T-helper 1 cell treated with Interleukin-12 subunit alpha and Interleukin-12 subunit beta and Interleukin-4 antibody, amounts not matched to agents 30 μg/mL and 1 μg/mL, for 36 hours (primary cell): ENCODE results near the gene CASZ1.

Experiments used
- H3K27ac Mint-ChIP-seq: one replicate; pipeline ENCODE4 v1.8.0; 2021; ENCODE audit warnings: mild to moderate bottlenecking, mixed read lengths
- H3K27me3 Mint-ChIP-seq: one replicate; pipeline ENCODE4 v1.8.0; 2021; ENCODE audit warnings: low read depth, mixed read lengths
- H3K36me3 Mint-ChIP-seq: one replicate; pipeline ENCODE4 v1.8.0; 2021; ENCODE audit warnings: low read depth, mixed read lengths
- H3K4me1 Mint-ChIP-seq: one replicate; pipeline ENCODE4 v1.8.0; 2021; ENCODE audit warnings: low read depth, mixed read lengths
- H3K4me3 Mint-ChIP-seq: one replicate; pipeline ENCODE4 v1.8.0; 2021; ENCODE audit warnings: mild to moderate bottlenecking, moderate library complexity, mixed read lengths
- H3K9me3 Mint-ChIP-seq: one replicate; pipeline ENCODE4 v1.8.0; 2021; ENCODE audit warnings: mixed read lengths

Gene CASZ1

GRCh38 chr1:10814976-10815857 lies 18.8 kb upstream of the CASZ1 start:
- Mint-ChIP-seq H3K27ac (no peak overlapping the region), H3K36me3 (no peaks in the 10 kb centered on the region), H3K4me1 (no peaks in the 10 kb centered on the region), H3K9me3 (no peaks in the 10 kb centered on the region), H3K27me3 (peaks cover 4% of the 10 kb centered on the region), H3K4me3 (no peak overlapping the region)

GRCh38 chr1:10814312-10814711 lies 17.9 kb upstream of the CASZ1 start:
- Mint-ChIP-seq H3K9me3 (no peaks in the 10 kb centered on the region), H3K27me3 (peaks cover 4% of the 10 kb centered on the region), H3K27ac (no peak overlapping the region), H3K36me3 (no peaks in the 10 kb centered on the region), H3K4me3 (no peak overlapping the region), H3K4me1 (no peaks in the 10 kb centered on the region)

DNA sequence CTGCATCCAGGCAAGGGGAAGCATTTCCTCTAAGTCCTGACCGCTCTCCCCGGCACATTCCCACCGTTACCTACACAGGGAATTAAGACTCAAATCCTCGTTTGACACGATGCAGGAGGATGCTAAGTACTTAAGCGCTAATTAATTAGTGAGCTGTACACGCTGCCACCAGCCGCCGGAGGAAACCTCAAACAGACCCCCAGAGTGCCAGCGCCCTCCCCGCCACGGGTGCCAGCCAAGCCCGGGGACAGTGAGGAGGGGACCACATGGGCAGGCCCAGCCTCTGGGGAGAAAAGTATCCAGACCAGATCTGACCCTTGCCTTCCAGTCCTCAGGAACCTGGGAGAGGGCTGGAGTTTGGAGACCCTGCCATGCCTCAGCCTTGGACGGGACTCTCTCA lies 17.4 kb upstream of the CASZ1 start:
- Mint-ChIP-seq H3K9me3 (no peaks in the 10 kb centered on the region), H3K27me3 (peaks cover 9% of the 10 kb centered on the region)

DNA sequence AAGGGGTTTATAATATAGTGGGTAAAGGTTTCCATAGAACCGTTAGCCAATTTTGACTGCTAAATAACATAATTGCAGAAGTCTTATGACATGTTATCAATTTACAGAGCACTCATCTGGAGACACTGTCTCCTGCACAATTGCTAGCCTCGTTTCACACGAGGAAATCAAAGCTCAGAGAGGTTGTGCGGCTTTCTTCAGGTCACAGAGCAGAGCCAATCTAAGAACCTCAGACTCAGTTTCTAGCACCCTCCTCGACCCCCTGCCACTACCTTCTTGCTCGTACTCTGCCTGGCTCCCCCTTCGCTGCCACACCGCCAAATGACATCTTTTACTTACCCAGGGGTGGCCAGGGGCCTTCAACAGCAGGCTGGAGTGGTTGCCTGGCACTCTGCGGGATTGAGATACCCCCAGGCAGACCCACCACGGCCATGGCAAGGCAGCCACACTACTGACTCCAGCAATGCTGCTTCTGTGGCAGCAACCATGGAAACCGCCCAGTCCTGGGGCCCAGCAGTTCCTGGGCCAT lies 16.0 kb upstream of the CASZ1 start:
- Mint-ChIP-seq H3K4me1 (no peaks in the 10 kb centered on the region), H3K27ac (no peak overlapping the region), H3K27me3 (peaks cover 22% of the 10 kb centered on the region), H3K9me3 (no peaks in the 10 kb centered on the region), H3K4me3 (no peak overlapping the region), H3K36me3 (no peaks in the 10 kb centered on the region)

More for the DNA sequence above, 17.4 kb upstream of the CASZ1 start:
- no peak overlapping the region for H3K4me3 Mint-ChIP-seq
- no peaks in the 10 kb centered on the region for H3K4me1 Mint-ChIP-seq
- no peak overlapping the region for H3K27ac Mint-ChIP-seq
- no peaks in the 10 kb centered on the region for H3K36me3 Mint-ChIP-seq

- no peaks in the 10 kb centered on the region for H3K36me3 Mint-ChIP-seq
- H3K4me3 Mint-ChIP-seq = no peak overlapping the region
- H3K27me3 Mint-ChIP-seq = peaks cover 44% of the 10 kb centered on the region
- H3K27ac Mint-ChIP-seq = no peak overlapping the region
- H3K9me3 Mint-ChIP-seq = no peaks in the 10 kb centered on the region
- no peaks in the 10 kb centered on the region for H3K4me1 Mint-ChIP-seq
Observed at GRCh38 chr1:10808441-10808840, 12.0 kb upstream of the CASZ1 start.

DNA sequence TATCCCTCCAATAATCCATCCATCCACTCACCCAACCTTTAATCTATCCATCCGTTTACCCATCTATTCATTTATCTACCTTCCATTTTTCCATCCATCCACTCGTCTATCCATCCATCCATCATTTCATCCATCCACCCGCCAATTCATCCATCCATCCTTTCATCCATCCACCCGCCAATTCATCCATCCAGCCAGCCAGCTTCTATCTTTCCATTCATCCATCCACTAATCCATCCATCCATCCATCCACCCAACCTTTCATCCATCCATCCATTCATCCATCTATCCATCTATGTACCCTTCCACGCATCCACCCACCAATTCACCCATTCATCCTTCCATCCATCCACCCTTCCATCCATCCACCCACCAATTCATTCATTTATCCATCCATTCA lies 10.5 kb upstream of the CASZ1 start:
- Mint-ChIP-seq H3K4me3 (no peak overlapping the region), H3K9me3 (no peaks in the 10 kb centered on the region), H3K4me1 (no peaks in the 10 kb centered on the region), H3K27me3 (peaks cover 59% of the 10 kb centered on the region), H3K27ac (no peak overlapping the region), H3K36me3 (no peaks in the 10 kb centered on the region)

DNA sequence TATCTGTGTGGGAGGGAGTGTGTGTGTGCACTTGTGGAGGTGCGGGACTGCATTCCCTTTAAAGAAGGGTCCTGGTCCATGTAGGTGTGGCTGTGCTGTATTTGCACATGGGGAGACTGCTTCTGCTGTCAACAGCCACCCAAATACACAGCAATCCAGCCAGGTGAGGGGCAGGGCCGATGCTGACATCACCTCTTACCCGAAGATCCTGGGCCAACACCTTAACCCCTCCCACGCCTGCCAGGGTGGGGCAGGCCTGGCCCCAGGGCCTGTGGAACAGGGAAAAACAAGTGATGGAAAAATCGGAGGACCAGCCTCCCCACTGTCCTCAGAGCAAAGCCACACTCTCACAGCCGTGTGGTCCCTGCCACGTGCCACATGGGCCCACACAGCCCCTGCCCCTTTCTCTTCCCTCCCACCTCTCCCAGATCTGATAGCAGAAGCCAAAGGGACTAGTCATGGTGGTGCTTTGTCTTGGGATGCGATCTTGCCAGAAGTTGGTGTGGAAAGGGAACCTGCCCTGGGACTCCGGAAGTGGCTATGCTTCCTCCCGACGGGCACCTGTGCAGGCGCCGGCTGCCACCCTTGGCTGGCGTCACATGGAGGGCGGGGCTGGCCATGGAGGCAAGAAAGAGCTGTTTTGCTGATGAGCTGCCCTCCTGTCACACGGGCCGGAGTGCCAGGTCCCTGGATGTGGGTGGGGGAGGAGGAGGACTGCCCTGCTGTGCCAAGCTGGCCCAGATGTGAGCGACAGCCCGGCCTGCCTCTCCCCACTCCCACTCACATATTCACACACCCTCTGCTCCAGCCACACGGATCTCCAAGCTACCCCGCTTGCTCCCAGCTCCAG lies 7.8 kb upstream of the CASZ1 start:
- no peaks in the 10 kb centered on the region for H3K9me3 Mint-ChIP-seq
- H3K27me3 Mint-ChIP-seq = peaks cover 74% of the 10 kb centered on the region
- H3K27ac Mint-ChIP-seq = no peak overlapping the region
- no peaks in the 10 kb centered on the region for H3K4me1 Mint-ChIP-seq
- H3K36me3 Mint-ChIP-seq = no peaks in the 10 kb centered on the region
- no peak overlapping the region for H3K4me3 Mint-ChIP-seq

DNA sequence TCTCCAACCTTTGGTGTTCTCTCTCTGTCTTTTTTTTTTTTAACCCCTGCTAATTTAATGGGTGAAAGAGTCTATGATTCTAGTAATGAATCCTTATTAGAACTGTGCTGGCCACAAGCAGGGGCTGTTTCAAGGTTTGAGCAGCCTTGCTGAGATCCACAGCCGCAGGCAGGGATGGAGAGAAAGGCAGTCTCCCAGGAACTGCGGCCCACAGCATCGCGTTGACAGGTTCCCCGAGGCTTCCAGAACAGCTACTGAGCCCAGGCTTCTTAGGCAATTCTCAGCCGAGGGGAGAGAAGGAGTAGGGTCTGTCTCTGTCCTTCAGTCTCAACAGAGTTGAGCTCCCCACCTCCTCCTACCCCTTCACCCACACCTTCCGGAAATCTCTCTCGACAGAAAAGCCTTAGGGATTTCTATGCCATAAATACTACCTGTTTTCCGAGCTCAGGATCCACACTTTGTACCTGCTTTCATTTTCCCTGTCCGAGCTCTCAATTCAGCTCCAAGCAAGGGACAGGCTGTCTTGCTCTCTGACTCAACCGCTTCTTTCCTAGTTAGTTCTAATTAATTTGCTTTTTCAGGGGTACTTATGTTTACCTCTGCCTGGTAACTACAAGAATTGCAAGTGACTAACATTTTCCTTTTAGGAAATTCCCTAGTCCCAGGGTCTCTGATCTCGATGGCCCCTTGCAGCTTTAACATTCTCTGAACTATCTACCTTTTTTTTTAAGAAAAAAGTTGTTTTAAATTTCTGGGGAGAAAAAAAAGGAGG lies 6.7 kb upstream of the CASZ1 start:
- Mint-ChIP-seq H3K4me3 (no peak overlapping the region), H3K9me3 (no peaks in the 10 kb centered on the region), H3K27me3 (peaks cover 74% of the 10 kb centered on the region), H3K27ac (no peak overlapping the region), H3K36me3 (no peaks in the 10 kb centered on the region), H3K4me1 (no peaks in the 10 kb centered on the region)

- Mint-ChIP-seq H3K4me3 (no peak overlapping the region), H3K27me3 (peaks cover 70% of the 10 kb centered on the region), H3K9me3 (no peaks in the 10 kb centered on the region), H3K36me3 (no peaks in the 10 kb centered on the region), H3K27ac (no peak overlapping the region), H3K4me1 (no peaks in the 10 kb centered on the region)
Observed at GRCh38 chr1:10800778-10801177, 4.3 kb upstream of the CASZ1 start.

- no peaks in the 10 kb centered on the region for H3K36me3 Mint-ChIP-seq
Observed at GRCh38 chr1:10799726-10800125, 3.3 kb upstream of the CASZ1 start.

GRCh38 chr1:10795276-10796021 lies 997 bp downstream of the CASZ1 start:
- Mint-ChIP-seq H3K27me3 (peaks cover 67% of the 10 kb centered on the region), H3K27ac (peak overlapping the region; percentile 50), H3K9me3 (no peaks in the 10 kb centered on the region), H3K4me3 (peak overlapping the region; percentile 80), H3K36me3 (no peaks in the 10 kb centered on the region), H3K4me1 (peaks cover 8% of the 10 kb centered on the region)

More at GRCh38 chr1:10799726-10800125, 3.3 kb upstream of the CASZ1 start:
- H3K4me3 Mint-ChIP-seq = no peak overlapping the region
- H3K4me1 Mint-ChIP-seq = peaks cover 2% of the 10 kb centered on the region
- no peaks in the 10 kb centered on the region for H3K9me3 Mint-ChIP-seq
- peaks cover 72% of the 10 kb centered on the region for H3K27me3 Mint-ChIP-seq
- no peak overlapping the region for H3K27ac Mint-ChIP-seq

GRCh38 chr1:10794724-10795275 lies 1.6 kb downstream of the CASZ1 start:
- H3K27me3 Mint-ChIP-seq = peaks cover 63% of the 10 kb centered on the region
- H3K9me3 Mint-ChIP-seq = no peaks in the 10 kb centered on the region
- peak overlapping the region; percentile 50 for H3K27ac Mint-ChIP-seq
- H3K4me1 Mint-ChIP-seq = peaks cover 8% of the 10 kb centered on the region
- no peaks in the 10 kb centered on the region for H3K36me3 Mint-ChIP-seq
- H3K4me3 Mint-ChIP-seq = peak overlapping the region; percentile 80

DNA sequence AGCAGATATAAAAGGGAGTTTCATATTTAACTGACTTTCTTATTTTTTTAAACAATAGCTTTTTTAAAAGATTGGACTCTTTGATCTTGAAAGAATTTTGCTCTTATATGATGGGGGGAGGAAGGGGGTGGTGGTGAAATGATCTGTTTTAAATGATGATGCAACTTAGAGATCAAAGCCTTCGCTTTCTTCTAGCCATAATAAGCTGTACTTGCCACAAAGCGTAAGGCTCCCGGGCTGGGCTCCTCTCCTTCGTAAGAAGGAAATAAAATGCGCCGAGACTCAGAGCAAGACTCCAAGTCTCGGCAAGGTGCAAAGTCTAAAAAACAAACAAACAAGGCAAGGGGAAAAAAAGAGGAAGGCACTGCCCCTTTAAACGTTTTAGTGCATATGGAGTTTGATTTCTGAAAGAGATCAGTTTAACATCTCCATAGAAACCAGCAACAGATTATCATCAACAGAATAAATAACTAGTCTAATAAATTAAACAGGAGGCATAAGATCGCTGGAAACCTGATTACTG lies 3.3 kb downstream of the CASZ1 start:
- H3K4me3 Mint-ChIP-seq = peak overlapping the region; percentile 13
- H3K27me3 Mint-ChIP-seq = peaks cover 48% of the 10 kb centered on the region
- no peaks in the 10 kb centered on the region for H3K36me3 Mint-ChIP-seq
- peaks cover 8% of the 10 kb centered on the region for H3K4me1 Mint-ChIP-seq
- no peaks in the 10 kb centered on the region for H3K9me3 Mint-ChIP-seq
- peak overlapping the region; percentile 10 for H3K27ac Mint-ChIP-seq
